Right lobe of liver (tissue), 4 donors: Measurements from ENCODE around the gene TMEM140.

Experiments
- POLR2A ChIP-seq: fragments of 450-650 bp; IDR thresholded peaks from one replicate; pipeline ENCODE4 v1.6.1; 2017; ENCODE audit warnings: antibody characterized with exemption, mild to moderate bottlenecking
- TF ChIP-seq, protein P1 (sequence below), 4 donors: fragments of 200-600 bp in 3 of 4; fragments of 450-650 bp in 1 of 4; IDR thresholded peaks; one replicate each; pipeline versions ENCODE4 v1.5.1 to v1.8.0; 2016 to 2022; ENCODE audit warnings: antibody characterized with exemption in 4 of 4, mild to moderate bottlenecking in 2 of 4
- donor health status: DM: no; HTN: no; CAD: no.
- donor health status: DM: no; HTN: no; CAD: no.
- donor health status: DM: no; HTN: yes; CAD: no.

DNA sequence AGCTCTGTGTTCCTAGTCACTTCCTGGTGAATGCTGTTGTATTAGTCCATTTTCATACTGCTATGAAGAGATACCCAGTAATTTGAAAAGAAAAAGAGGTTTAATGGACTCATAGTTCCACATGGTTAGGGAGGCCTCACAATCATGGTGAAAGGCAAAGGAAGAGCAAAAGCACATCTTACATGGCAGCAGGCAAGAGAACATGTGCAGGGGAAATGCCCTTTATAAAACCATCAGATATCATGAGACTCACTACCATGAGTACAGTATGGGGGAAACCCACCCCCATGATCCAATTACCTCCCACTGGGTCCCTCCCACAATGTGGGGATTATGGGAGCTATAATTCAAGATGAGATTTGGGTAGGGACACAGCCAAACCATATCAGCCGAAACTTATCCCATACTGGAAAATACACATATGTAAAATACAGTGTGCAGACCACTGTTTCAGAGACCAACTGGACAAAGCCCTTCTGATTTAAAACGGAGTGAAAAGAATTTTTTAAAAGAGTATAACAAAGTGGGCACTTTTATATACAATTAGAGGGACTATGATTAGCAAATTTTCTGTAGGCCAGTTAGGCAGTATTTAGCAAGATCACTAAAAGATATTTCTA is 14.6 kb downstream of the TMEM140 start:
- no peak for TF ChIP-seq POLR2A
- TF ChIP-seq, protein P1, sequence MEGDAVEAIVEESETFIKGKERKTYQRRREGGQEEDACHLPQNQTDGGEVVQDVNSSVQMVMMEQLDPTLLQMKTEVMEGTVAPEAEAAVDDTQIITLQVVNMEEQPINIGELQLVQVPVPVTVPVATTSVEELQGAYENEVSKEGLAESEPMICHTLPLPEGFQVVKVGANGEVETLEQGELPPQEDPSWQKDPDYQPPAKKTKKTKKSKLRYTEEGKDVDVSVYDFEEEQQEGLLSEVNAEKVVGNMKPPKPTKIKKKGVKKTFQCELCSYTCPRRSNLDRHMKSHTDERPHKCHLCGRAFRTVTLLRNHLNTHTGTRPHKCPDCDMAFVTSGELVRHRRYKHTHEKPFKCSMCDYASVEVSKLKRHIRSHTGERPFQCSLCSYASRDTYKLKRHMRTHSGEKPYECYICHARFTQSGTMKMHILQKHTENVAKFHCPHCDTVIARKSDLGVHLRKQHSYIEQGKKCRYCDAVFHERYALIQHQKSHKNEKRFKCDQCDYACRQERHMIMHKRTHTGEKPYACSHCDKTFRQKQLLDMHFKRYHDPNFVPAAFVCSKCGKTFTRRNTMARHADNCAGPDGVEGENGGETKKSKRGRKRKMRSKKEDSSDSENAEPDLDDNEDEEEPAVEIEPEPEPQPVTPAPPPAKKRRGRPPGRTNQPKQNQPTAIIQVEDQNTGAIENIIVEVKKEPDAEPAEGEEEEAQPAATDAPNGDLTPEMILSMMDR (IDR thresholded peaks at IDR 0.05) = no peak
